HL-60 (cell line): Measurements from ENCODE around the gene WIPF2.

Experiments
- CTCF ChIP-seq: IDR thresholded peaks from one replicate; pipeline ENCODE4 v1.5.1; 2011; ENCODE audit warnings: low read length, control low read depth, inconsistent platforms; ENCODE audit not compliant: insufficient read depth
- GABPA ChIP-seq: IDR thresholded peaks from 2 replicates; pipeline ENCODE4 v1.6.1; 2012; ENCODE audit warnings: low read depth
- POLR2AphosphoS5 ChIP-seq: IDR thresholded peaks from 2 replicates; pipeline ENCODE4 v1.6.1; 2012; ENCODE audit warnings: low read depth

GRCh38 chr17:40321961-40322357, 102.9 kb downstream of the WIPF2 start:
- TF ChIP-seq CTCF, result no peak
- TF ChIP-seq POLR2AphosphoS5, result no peak
- TF ChIP-seq GABPA, result no peak
